NB4 (cell line): ENCODE measurements around the gene KCNIP3.

Experiments used
- DNase-seq: peaks from one replicate; pipeline ENCODE4 v3.0.0; 2010; ENCODE audit warnings: low read depth
- H3K4me3 ChIP-seq: one replicate; pipeline ENCODE4 v1.5.1; 2011; ENCODE audit warnings: mild to moderate bottlenecking, low read depth, low read length, moderate library complexity
- CTCF ChIP-seq: IDR thresholded peaks from one replicate; pipeline ENCODE4 v1.5.1; 2012; ENCODE audit warnings: low read depth, low read length
- MAX ChIP-seq: IDR thresholded peaks from 2 replicates; pipeline ENCODE4 v1.6.1; 2011; ENCODE audit warnings: low read depth, low read length
- MYC ChIP-seq: IDR thresholded peaks from 2 replicates; pipeline ENCODE4 v1.6.1; 2011; ENCODE audit warnings: low read depth, low read length
- POLR2A ChIP-seq: IDR thresholded peaks from 2 replicates; pipeline ENCODE4 v1.6.1; 2011; ENCODE audit warnings: mild to moderate bottlenecking; ENCODE audit not compliant: insufficient read length; ENCODE audit errors: extremely low read depth

Gene KCNIP3

GRCh38 chr2:95359031-95359430 is 61.9 kb downstream of the KCNIP3 start:
- H3K4me3 ChIP-seq, result no peak overlapping the region
- no peak for DNase-seq
- TF ChIP-seq POLR2A (no peak), CTCF (no peak), MAX (no peak), MYC (no peak)

- no peak overlapping the region for H3K4me3 ChIP-seq
- no peak for DNase-seq
- TF ChIP-seq POLR2A (no peak), MAX (no peak), MYC (no peak), CTCF (no peak)
These were observed 62.4 kb downstream of the KCNIP3 start for GRCh38 chr2:95359501-95359930.

- no peak for DNase-seq
- TF ChIP-seq CTCF, result no peak
- H3K4me3 ChIP-seq, result no peak overlapping the region
These were observed 64.3 kb downstream of the KCNIP3 start for GRCh38 chr2:95361216-95361980.

GRCh38 chr2:95362486-95362885 is 65.3 kb downstream of the KCNIP3 start:
- no peak for TF ChIP-seq MYC
- no peak for TF ChIP-seq MAX
- no peak for TF ChIP-seq CTCF
- no peak for TF ChIP-seq POLR2A

GRCh38 chr2:95366514-95366913 is 69.4 kb downstream of the KCNIP3 start:
- H3K4me3 ChIP-seq, result no peak overlapping the region
- TF ChIP-seq CTCF, result no peak
- TF ChIP-seq POLR2A, result no peak
- TF ChIP-seq MAX, result no peak
- no peak for TF ChIP-seq MYC
- no peak for DNase-seq

More at GRCh38 chr2:95362486-95362885, 65.3 kb downstream of the KCNIP3 start:
- no peak overlapping the region for H3K4me3 ChIP-seq
- DNase-seq, result no peak
